GM18526 (cell line): ENCODE measurements around the gene MMP20.

Experiments used
- POLR2A ChIP-seq: IDR thresholded peaks from 3 replicates; pipeline ENCODE4 v1.6.1; 2011; ENCODE audit not compliant: insufficient read length; ENCODE audit errors: extremely low read depth

Gene MMP20

DNA sequence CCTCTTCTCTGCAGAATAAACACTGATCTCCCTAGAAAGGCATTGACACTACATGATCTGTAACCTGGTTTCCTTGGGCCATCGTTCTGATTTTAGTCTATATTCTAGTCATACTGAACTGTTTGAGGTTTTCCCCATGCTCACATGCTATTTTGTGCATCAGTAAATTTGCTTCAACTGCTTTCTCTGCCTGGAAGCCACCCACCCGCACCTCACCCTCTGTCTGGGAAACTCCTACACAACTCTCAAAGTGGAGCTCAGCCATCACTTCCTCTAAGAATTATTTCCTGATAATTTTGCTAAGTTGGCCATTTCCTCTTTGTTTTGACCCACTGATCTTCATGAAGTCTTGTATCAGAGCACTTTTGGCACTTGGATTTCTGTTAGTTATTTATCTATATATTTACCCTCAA, 36.1 kb downstream of the MMP20 start:
- no peak for TF ChIP-seq POLR2A

DNA sequence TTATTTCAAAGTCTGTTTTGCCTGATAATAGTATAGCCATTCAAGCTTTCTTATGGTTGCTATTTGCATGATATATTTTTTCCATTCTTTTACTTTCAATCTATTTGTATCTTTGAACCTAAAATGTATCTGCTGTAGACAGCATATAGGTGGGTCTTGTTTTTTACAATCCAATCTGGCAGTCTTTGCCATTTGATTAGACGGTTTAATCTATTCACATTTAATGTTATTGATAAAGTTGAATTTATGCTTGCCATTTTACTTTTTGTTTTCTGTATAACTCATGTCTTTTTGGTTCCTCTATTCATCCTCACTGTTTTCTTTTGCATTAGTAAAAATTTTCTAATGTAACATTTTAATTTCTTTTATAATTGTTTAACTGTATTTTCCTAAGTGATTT, 37.4 kb downstream of the MMP20 start:
- TF ChIP-seq POLR2A = no peak

DNA sequence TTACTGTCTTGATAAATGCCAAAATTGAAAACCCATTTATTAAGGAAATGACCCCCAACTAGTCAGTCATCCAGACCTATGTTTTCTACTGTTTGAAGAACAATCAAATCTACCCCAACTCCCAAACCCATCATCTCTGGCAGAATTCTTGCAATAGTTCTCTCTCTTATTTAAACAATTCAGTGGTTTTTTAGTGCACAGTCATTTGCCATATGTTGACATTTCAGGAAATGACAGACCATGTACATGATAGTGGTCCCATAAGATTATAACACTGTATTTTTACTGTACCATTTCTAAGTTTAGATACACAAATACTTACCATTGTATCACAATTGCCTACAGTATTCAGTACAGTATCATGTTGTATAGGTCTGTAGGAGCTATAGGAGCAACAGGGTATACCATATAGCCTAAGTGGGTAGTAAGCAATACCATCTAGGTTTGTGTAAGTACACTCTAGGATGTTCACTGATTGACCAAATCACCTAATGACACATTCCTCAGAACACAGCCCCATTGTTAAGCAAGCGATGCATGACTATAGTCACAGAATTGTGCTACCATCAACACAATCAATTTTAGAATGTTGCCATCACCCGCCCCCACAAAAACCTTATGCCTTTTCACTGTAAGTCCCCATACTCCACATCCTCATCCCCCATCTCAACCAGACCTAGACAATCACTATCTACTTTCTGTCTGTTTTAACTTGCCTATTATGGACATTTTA, 41.8 kb downstream of the MMP20 start:
- TF ChIP-seq POLR2A = no peak

DNA sequence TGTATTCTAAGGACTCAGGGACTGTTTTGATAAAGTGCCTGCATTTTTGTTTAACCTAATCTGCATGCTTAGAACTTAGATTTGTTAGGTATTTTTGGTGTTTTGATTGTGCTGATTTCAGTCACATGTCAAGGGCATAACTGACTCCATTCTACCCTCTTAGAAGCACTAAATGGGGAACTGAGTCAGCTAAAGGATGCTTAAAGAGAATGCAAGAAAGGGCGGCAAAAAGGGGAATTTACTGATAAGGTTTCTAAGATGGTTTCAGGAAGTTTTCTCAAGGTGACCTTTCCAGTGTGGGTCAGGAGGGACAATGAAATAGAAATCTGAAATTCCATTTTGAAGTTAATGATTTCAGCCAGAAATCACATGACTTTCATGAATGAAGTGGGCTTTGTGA, 43.0 kb downstream of the MMP20 start:
- no peak for TF ChIP-seq POLR2A

DNA sequence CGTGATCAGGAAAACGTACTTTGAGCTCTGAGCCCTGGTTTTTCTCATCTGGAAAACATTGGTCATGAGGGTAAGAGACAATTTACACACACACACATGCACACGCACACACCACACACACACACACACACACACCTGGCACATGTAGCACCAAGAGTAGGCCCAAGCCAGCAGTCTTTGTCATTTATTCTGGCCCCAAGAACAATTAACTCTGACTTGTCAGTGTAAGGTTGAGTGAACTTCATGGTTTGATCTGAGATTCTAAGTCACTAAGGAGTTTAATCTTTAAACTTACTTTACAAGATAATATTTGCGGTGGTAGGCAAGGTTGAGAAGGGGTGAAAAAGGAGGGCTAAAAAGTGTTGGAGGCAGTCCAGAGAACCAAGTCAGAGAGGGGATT, 44.1 kb downstream of the MMP20 start:
- TF ChIP-seq POLR2A = no peak

DNA sequence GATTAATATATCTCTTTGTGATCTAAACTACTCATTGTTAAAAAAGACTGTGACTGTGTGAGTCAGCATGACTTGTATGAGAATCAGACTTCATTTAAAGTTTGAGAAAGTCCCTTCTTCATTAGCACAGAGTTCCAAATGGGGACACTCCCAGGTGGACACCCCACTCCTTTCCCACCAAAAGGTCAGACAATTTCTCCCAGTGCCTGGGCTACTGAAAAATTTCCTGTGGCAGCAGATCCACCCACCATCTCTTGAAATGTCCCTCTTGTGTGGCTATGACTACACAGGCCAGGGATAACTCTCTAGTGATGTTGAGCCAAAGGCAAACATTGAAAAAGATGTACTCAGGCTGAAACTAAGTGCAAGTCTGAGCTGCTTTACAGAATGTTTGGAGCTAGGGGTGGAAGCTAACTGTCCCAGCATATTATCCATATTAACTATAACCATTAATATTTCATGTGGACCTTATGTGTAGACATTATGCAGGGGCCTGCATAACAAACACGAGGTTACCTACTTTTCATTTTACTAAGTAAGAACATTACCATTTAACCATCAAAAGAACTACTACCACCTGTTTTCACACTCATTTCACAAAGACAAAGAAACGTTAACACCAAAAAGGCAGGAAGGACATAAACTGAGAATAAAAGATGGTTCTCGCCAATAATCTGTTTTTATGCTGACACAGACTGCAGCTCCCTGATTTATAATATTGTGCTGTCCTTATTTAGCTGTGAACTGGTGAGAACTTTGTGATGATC, 44.8 kb downstream of the MMP20 start:
- TF ChIP-seq POLR2A = no peak

DNA sequence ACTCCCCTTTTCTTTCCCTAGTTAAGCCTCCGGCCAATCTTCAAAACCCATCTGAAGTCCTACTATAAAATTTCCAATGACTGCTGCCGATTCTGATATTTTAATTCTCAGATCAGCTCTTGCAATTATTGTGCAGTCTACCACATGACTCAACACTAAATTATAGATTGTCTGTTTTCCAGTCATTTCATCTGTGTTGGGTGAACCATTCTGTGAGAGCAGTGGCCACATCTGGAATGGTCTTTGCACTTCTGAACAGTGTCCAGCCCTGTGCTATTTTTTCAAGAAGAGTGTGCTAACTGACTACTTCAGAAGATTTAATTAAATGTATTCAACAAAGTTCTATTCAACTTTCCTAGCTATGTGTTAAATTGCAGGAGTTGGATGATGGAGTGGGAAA, 47.4 kb downstream of the MMP20 start:
- no peak for TF ChIP-seq POLR2A

DNA sequence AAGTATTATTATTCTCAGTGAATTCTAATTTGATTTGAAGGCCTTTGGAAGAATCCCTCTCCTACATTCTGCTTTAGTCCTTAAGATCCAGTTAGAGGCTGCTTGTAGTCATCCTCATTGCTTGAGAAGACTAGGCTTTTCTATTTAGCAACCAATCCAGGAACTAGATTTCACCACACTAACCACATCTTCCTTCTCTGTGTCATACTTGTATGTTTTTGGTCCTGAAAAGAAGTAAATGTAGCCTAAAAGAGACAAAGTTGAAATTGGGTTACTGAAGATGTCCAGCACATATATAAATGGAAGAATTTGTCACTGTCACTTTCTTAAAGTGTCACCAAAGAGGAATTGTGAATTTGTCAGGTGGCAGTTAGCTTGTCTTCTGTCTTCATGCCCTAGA, 48.0 kb downstream of the MMP20 start:
- no peak for TF ChIP-seq POLR2A

DNA sequence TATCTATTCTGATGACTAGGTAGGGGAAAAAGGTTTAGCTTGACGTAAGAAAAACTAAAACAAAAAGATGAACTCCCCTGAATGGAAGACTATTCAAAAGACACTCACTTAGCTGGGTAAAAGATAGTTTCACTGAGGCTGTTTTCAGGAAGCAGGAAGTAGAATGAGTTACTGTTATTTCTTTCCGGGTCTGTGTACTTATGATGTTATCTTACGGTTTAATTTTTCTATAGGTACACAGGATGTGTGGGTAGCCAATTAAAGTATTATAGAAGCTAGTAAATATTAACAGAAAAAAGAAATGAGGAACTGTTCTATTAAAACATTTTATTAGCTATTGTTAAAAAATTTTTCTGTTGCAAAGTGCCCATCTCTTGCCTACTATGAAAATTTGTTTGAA, 48.8 kb downstream of the MMP20 start:
- TF ChIP-seq POLR2A = no peak

DNA sequence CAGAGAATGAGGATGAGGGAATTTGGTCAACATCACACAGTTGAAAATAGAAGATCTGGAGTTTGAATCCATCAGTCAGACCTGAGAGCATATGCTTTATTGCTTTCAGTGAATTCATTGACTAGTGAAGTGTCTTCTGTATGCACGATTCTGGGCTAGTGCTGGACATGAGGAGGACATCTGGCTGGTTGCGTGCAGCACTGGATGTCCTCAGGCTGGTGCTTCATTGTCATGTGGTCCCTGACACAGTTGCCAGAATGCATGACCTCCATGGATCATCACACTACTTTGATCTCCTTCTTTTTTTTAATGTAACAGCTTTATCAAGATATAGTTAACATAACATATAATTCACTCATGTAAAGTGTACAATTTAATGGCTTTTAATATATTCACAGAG, 50.1 kb downstream of the MMP20 start:
- TF ChIP-seq POLR2A = no peak

DNA sequence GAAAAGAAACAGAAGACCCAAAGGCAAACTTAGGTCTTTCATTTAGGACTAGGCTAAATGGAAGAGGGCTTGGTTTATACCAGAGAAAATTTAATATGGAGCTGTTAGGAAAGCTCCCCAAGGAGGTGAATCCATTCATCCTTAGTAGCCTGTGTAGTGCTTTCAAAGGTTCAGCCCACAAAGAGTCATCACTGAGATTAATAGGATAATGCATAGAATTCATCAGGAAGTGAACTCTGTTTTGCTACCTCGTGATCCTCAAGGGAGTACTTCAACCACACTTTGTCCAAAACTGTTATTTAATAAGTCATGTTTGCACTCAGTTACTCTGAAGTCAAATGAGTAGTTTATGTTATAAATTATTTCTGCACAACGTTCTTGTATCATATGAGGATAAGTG, 51.3 kb downstream of the MMP20 start:
- no peak for TF ChIP-seq POLR2A

DNA sequence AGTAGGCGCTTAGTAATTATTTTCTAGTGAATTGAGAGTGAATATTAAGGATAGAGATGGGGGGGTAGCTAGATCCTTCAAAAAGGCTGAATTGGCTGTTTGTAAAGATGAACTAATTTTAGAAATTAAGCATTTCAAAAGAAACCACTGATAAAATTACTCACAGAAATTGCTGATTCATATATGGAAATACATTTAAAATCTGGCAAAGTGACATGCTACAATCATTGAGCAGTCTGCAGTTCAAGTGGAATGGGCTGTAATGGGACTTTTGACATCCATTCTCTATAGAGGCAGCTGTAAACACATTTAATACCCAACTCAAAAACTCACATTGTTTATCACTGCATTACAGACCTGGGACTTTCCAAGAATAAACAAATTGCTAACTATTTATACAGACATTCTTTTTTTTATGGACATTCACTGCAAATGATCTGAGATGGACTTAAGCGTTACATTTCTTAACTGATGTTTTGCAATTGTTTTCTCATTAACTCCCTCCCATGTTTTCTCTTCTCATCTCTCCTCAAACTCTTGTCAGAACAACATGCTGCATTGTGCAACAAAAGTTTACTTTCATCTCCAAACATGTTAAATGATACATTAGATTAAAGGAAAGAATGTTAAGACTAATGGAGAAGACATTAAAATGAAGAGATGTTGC, 52.4 kb downstream of the MMP20 start:
- TF ChIP-seq POLR2A = no peak

DNA sequence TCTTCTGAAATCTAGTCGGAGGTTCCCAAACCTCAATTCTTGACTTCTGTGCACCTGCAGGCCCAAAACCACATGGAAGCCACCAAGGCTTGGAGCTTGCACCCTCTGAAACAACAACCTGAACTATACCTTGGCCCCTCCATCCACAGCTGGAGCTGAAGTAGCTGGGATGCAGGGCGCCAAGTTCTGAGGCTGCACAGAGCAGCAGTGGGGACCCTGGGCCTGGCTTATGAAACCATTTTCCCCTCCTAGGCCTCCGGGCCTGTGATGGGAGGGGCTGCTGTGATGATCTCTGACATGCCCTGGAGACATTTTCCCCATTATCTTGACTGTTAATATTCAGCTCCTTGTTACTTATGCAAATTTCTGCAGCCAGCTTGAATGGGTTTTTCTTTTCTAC, 56.3 kb downstream of the MMP20 start:
- no peak for TF ChIP-seq POLR2A

DNA sequence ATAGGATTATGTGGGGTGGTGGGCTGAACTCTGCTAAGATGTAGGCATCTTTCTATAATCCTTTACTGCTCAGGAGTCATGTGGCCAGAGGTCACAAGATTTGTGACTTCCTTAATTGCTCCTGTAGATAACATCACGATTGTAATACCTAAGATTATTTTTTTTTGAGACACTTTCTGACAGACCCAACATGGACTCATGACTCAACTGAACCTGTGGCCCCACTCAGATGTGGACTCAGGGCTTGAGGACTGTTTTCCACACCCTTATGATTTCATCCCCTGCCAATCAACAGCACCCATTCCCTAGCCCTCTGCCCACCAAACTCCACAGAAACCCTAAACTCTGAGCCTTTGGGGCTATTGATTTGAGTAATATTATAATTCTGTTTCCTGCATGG, 59.0 kb downstream of the MMP20 start:
- no peak for TF ChIP-seq POLR2A

DNA sequence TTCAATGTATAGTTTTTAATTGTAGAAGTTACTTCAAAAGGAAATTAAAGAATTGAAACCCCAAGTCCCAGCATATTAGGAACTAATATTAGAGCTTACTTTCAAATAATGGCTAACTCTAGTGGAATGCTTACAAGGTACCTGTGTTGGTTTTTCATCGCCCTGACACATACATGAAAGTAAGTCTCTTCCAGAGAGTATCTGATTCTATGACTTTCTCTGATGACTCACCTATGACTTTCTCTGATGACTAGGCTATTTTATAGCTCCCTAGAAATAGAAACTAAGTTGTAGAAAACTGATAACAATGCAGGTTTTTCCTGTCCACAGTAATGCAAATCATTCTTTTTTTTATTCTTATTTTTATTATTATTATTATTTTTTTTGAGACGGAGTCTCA, 61.0 kb downstream of the MMP20 start:
- no peak for TF ChIP-seq POLR2A

DNA sequence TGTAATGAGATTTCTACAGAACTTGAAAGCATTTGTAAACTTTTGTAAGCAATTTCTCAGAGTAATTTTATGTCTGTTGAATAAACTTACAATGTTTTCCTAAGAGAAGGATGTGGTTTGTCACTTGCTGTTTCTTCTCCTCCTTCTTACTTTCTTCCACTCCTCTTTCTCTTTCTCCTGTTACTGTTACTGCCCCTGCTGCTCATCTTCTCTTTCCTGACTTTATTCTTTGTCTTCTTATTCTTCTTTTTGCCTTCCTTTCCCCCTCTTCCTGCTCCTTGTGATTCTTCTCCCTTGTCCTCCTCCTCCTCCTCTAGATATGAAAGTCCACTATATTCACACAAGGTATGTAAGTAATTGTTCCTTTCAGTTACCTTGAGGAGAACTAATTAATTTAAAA, 63.5 kb downstream of the MMP20 start:
- no peak for TF ChIP-seq POLR2A

DNA sequence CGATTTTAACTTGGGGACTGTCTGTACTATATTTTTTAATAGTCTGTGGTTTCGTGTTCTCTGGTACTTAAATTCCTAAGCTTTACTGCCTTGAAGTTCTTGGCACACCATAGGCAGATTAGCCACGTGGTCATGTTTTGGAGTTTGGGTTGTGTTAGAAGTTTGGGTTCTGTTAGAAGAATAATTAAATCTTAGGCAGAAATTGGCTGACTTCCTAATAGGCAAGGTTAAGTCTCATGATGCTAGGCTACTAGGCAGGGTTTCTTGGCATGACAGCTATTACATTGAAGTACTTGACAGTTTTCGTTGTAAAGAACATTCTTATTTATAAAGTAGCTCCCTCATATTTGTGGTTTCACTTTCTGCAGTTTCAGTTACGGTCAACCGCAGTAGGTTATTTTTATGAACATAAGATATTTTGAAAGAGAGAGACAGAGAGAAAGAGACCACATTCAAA, 64.5 kb downstream of the MMP20 start:
- TF ChIP-seq POLR2A = no peak

DNA sequence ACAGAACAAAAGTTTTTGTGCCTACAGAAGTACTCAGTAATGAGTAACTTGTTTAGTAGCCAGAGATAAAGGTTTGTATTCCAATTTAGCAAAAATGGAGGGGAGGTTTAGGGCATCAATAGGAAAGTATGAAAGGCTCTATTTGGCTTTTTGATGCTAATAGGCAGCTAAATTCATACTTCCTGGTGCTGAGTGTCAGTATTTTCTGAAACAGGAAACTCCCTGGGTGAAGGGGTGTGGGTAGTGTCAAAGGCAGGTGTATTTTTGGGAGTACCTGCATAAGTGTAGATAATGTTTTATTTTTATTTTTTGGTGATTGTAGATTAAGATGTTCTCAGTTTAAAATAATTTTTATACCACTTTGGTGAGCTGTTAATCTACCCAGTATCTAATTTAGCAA, 65.3 kb downstream of the MMP20 start:
- no peak for TF ChIP-seq POLR2A
